HCT116 (cell line): ENCODE data around the gene NONO. TPM values are rescaled to one million over a fixed set of nuclear protein-coding genes. Genes with fewer than 3 reads are reported as not detected.
A peak's percentile ranks its signal among the peaks of the same experiment; 100 is the strongest.
"Not testable (repeated sequence)": the region's sequence is repeated elsewhere in the genome, so short reads cannot be mapped to it uniquely, and the experiment has no call there.

ENCODE experiments used
- ATAC-seq: fragments of 200-7000 bp; cut with Tn5 transposase; 2 replicates; pipeline ENCODE4 v1.9.1; 2020; ENCODE audit warnings: mild to moderate bottlenecking, moderate library complexity
- BruUV-seq: library from RNA; stranded (reverse); fragments of 400-500 nt; replicated peaks from 2 replicates; lab custom pipeline; 2021; lab: Mats Ljungman, UMichigan
- CTCF ChIA-PET: fragments of 300-600 bp; sonication (Branson Sonifier 250); formaldehyde crosslinking; loops from one replicate; lab custom pipeline; 2021; ENCODE audit warnings: antibody characterized with exemption; lab: Charles Lee
- POLR2A ChIA-PET: fragments of 300-600, 350-600 bp; sonication (Branson Sonifier 250); formaldehyde crosslinking; loops from one replicate; lab custom pipeline; 2021; ENCODE audit warnings: antibody characterized with exemption; lab: Charles Lee
- RAD21 ChIA-PET, 2 experiments: fragments of 300-600 bp; sonication (Branson Sonifier 250); formaldehyde crosslinking; loops; one replicate each; lab custom pipeline; 2023; ENCODE audit warnings: low total read pairs in 2 of 2; ENCODE audit not compliant: uncharacterized antibody in 2 of 2, unreplicated experiment in 2 of 2, low non-redundant PET in 1 of 2; lab: Charles Lee
- DNase-seq: peaks from one replicate; pipeline ENCODE4 v3.0.0-alpha.2; 2010; ENCODE audit warnings: low read depth, low spot score
- H2AFZ ChIP-seq: fragments of 200-600 bp; shearing (Covaris generic), sonication (generic); 2 replicates; pipeline ENCODE4 v1.6.1; 2017; ENCODE audit warnings: low read depth, mixed run types, mixed read lengths, antibody characterized with exemption, low read length; ENCODE audit not compliant: poor library complexity, severe bottlenecking
- H3K27ac ChIP-seq: 2 replicates; pipeline ENCODE4 v1.5.1; 2012; ENCODE audit warnings: low read depth, low read length
- H3K27me3 ChIP-seq: fragments of 200-600 bp; sonication (generic); 2 replicates; pipeline ENCODE4 v1.6.1; 2016; ENCODE audit warnings: mixed run types, low read length, mixed read lengths; ENCODE audit not compliant: insufficient read depth
- H3K36me3 ChIP-seq, 2 experiments: fragments of 200-500 bp in 1 of 2; fragments of 200-600 bp in 1 of 2; sonication (Bioruptor generic) in 1 of 2; sonication (generic) in 1 of 2; 2 replicates each; pipeline versions ENCODE4 v1.5.1 to v1.6.1; 2014 to 2016; ENCODE audit warnings: low read length in 2 of 2, inconsistent platforms in 1 of 2, mixed read lengths in 1 of 2, mixed run types in 1 of 2; ENCODE audit not compliant: insufficient read depth in 2 of 2, control insufficient read depth in 1 of 2
- H3K4me1 ChIP-seq, 2 experiments: fragments of 200-600 bp in 1 of 2; sonication (generic) in 1 of 2; 2 replicates each; pipeline versions ENCODE4 v1.5.1 to v1.6.1; 2012 to 2017; ENCODE audit warnings: low read length in 2 of 2, inconsistent platforms in 1 of 2, mild to moderate bottlenecking in 1 of 2, mixed read lengths in 1 of 2, mixed run types in 1 of 2, moderate library complexity in 1 of 2; ENCODE audit not compliant: insufficient read depth in 2 of 2, control insufficient read depth in 1 of 2
- H3K4me2 ChIP-seq: fragments of 200-600 bp; sonication (generic); 2 replicates; pipeline ENCODE4 v1.6.1; 2017; ENCODE audit warnings: mixed run types, low read length, mixed read lengths
- H3K4me3 ChIP-seq, 2 experiments: fragments of 200-600 bp in 1 of 2; sonication (generic) in 1 of 2; replicated peaks in 1 of 2; 2 replicates each; pipeline ENCODE4 v1.5.1; 2011 to 2016; ENCODE audit warnings: low read length in 2 of 2, control low read depth in 1 of 2, low read depth in 1 of 2, mild to moderate bottlenecking in 1 of 2, mixed read lengths in 1 of 2, mixed run types in 1 of 2
- H3K79me2 ChIP-seq: fragments of 200-600 bp; sonication (generic); 2 replicates; pipeline ENCODE4 v1.6.1; 2017; ENCODE audit warnings: mild to moderate bottlenecking, mixed run types, low read length, moderate library complexity, mixed read lengths; ENCODE audit not compliant: insufficient read depth
- H3K9ac ChIP-seq: fragments of 200-600 bp; sonication (generic); 2 replicates; pipeline ENCODE4 v1.6.1; 2016; ENCODE audit warnings: low read length, mixed read lengths
- H3K9me2 ChIP-seq: fragments of 200-600 bp; sonication (generic), shearing (Covaris generic); 2 replicates; pipeline ENCODE4 v1.6.1; 2017; ENCODE audit warnings: mixed run types, mild to moderate bottlenecking, moderate library complexity; ENCODE audit not compliant: insufficient read depth
- H3K9me3 ChIP-seq, 2 experiments: fragments of 200-500 bp in 1 of 2; fragments of 200-600 bp in 1 of 2; sonication (Bioruptor generic) in 1 of 2; sonication (generic) in 1 of 2; 2 replicates each; pipeline ENCODE4 v1.6.1; 2014 to 2017; ENCODE audit warnings: low read length in 2 of 2, mixed read lengths in 2 of 2, inconsistent platforms in 1 of 2, low read depth in 1 of 2, mild to moderate bottlenecking in 1 of 2, mixed run types in 1 of 2, moderate library complexity in 1 of 2; ENCODE audit not compliant: control insufficient read depth in 1 of 2, insufficient read depth in 1 of 2
- H4K20me1 ChIP-seq: fragments of 200-600 bp; sonication (generic), shearing (Covaris generic); 2 replicates; pipeline ENCODE4 v1.6.1; 2017; ENCODE audit warnings: mixed run types, mild to moderate bottlenecking, moderate library complexity; ENCODE audit not compliant: insufficient read depth
- RAD21 ChIP-seq: IDR thresholded peaks from 2 replicates; pipeline ENCODE4 v1.6.1; 2012; ENCODE audit warnings: low read depth, mild to moderate bottlenecking
- intact Hi-C: fragments of 100-400 bp; cut with micrococcal nuclease; formaldehyde crosslinking; loops from 2 replicates; pipeline ENCODE4 v1.10.0; 2022
- total RNA-seq: library from RNA; stranded (reverse); gene quantifications from one replicate; pipeline ENCODE4 v1.2.1, GENCODE V29; 2021; ENCODE audit not compliant: unreplicated experiment

The NONO gene
- total RNA-seq, 1 experiment from 2014 or later: 523 TPM

DNA sequence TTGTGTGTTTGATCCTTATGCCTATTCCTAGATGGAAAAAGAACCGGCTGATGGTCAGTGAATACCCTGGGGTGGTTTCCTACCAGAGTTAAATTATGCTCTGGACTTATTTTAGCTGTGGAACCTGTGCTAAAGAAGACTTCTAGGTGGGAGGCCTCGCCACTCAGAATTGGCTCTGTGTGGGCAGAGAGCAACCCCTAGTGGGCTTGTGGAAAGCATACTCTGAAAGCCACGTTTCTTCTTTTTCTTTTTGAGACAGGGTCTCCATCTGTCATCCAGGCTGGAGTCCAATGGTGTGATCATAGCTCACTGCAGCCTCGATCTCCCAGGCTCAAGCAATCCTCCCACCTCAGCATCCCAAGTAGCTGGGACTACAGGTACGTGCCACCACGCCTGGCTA lies 66.4 kb downstream of the NONO start:
- RAD21 ChIA-PET, H3K9me2 ChIP-seq, H3K9ac ChIP-seq, H3K36me3 ChIP-seq, BruUV-seq, ATAC-seq, H4K20me1 ChIP-seq, H2AFZ ChIP-seq, intact Hi-C loops, H3K79me2 ChIP-seq, H3K4me3 ChIP-seq, H3K27ac ChIP-seq, H3K4me1 ChIP-seq, CTCF ChIA-PET, H3K4me2 ChIP-seq, POLR2A ChIA-PET, H3K27me3 ChIP-seq, DNase-seq, H3K9me3 ChIP-seq: not testable (repeated sequence)
- TF ChIP-seq RAD21: 0 out of 2 replicates have a peak, but pooled peaks have one; percentile 6

Other genes starting within 250 kb of the NONO start
- gene SNX12, start 215.3 kb upstream of the NONO start, total RNA-seq: 43.7 TPM
- gene FOXO4, start 187.8 kb upstream of the NONO start, total RNA-seq: 14.7 TPM
- not detected for gene CXorf65, start 176.9 kb upstream of the NONO start, total RNA-seq
- gene IL2RG, start 172.1 kb upstream of the NONO start, total RNA-seq: 0.64 TPM
- 32.8 TPM for gene MED12, start 165.0 kb upstream of the NONO start, total RNA-seq
- 1.4 TPM for gene NLGN3, start 138.8 kb upstream of the NONO start, total RNA-seq
- not detected for gene GJB1, start 60.4 kb upstream of the NONO start, total RNA-seq
- gene ZMYM3, start 29.5 kb upstream of the NONO start, total RNA-seq: 32.9 TPM
- 3.5 TPM for gene ITGB1BP2, start 18.1 kb downstream of the NONO start, total RNA-seq
- gene TAF1, start 82.7 kb downstream of the NONO start, total RNA-seq: 27.7 TPM
- 143 TPM for gene OGT, start 249.5 kb downstream of the NONO start, total RNA-seq